ENCODE data around the gene NUCB2. TPM values are rescaled to one million over a fixed set of nuclear protein-coding genes. Genes with fewer than 3 reads are reported as not detected.

NUCB2 gene
- total and polyA plus RNA-seq, 10 of the 15 experiments (the other 5 are each of a cell fraction or from before 2014, with no cell fraction given): 16.0 to 74.1 (median 52.1) TPM

- no peak for TF ChIP-seq CEBPZ (IDR thresholded peaks at IDR 0.05; ENCODE audit: low read depth, low read length)
- TF ChIP-seq HSF1 (IDR thresholded peaks at IDR 0.05; ENCODE audit: low read depth, low read length): no peak
- TF ChIP-seq NFYA (IDR thresholded peaks at IDR 0.05; ENCODE audit: borderline replicate concordance, low read depth, low read length): no peak
- TF ChIP-seq ZNF274 (IDR thresholded peaks at IDR 0.05; ENCODE audit: insufficient read depth, insufficient read length): no peak
Measured at GRCh38 chr11:17258670-17259069, 17.9 kb upstream of the NUCB2 start (continued).

GRCh38 chr11:17259519-17259918 lies 17.0 kb upstream of the NUCB2 start:
- in situ Hi-C loops (cut with MboI): no loop called here
- Histone ChIP-seq H3K4me2 (ENCODE audit: control insufficient read depth, insufficient read depth) (no peak overlapping the region), H4K20me1 (ENCODE audit: control insufficient read depth, insufficient read depth) (no peaks in the 10 kb centered on the region), H3K4me1 (ENCODE audit: control insufficient read depth, insufficient read depth, low read length) (no peaks in the 10 kb centered on the region), H3K27me3 (replicated peaks in 1 of 2; ENCODE audit: control insufficient read depth in 2 of 2, insufficient read depth in 2 of 2, low read length in 1 of 2) (no peaks in the 10 kb centered on the region; a peak in 1 of 4 replicates), H3K9me3 (replicated peaks; ENCODE audit: control insufficient read depth, insufficient read depth, low read length) (no peaks in the 10 kb centered on the region), H2AFZ (ENCODE audit: control insufficient read depth, low read depth, low read length) (no peak overlapping the region), H3K79me2 (ENCODE audit: control insufficient read depth, insufficient read depth, low read length) (no peaks in the 10 kb centered on the region), H3K27ac (ENCODE audit: control insufficient read depth, insufficient read depth) (no peak overlapping the region), H3K4me3 (no peak overlapping the region), H3K36me3 (ENCODE audit: control insufficient read depth in 2 of 2, insufficient read depth in 2 of 2, low read length in 1 of 2) (no peaks in the 10 kb centered on the region), H3K9ac (ENCODE audit: control insufficient read depth, insufficient read depth, low read length) (no peak overlapping the region)
- FAIRE-seq: no peak
- no peak for TF ChIP-seq REST (IDR thresholded peaks at IDR 0.05; ENCODE audit: low read depth, low read length)
- intact Hi-C loops (cut with micrococcal nuclease; ENCODE audit: unreplicated experiment): no loop called here
- ChIA-PET RAD21 (ENCODE audit: unreplicated experiment) (no interaction called here), SMC1A (ENCODE audit: uncharacterized antibody, unreplicated experiment) (interaction anchor here (0.9 kb wide), 1 partner anchor 20 kb away, joined by 3 read pairs; no protein-coding TSS in a partner anchor), POLR2A (no interaction called here), CTCF (interaction anchor here (1.8 kb wide), 1 partner anchor 269 kb away, joined by 4 read pairs; no protein-coding TSS in a partner anchor)
- no TSS peak for BruUV-seq (replicated peaks)
- no peak for DNase-seq (ENCODE audit: low read depth, low spot score)
- ATAC-seq: no peak
- WGBS (ENCODE audit: insufficient coverage, insufficient replicate concordance, low lambda C conversion rate, missing lambda C conversion rate): 100% methylated on average over 1 of the region's 1 CpG

Measured in GM12878 (cell line).